GM18951 (cell line): ENCODE data around the gene SBF2.
"Not testable (repeated sequence)": the region's sequence is repeated elsewhere in the genome, so short reads cannot be mapped to it uniquely, and the experiment has no call there.

Experiments
- POLR2A ChIP-seq: IDR thresholded peaks from 4 replicates; pipeline ENCODE4 v1.6.1; 2011; ENCODE audit warnings: mild to moderate bottlenecking; ENCODE audit not compliant: insufficient read length, insufficient read depth; ENCODE audit errors: extremely low read depth
- in situ Hi-C: fragments of 300-500 bp; cut with MboI; formaldehyde crosslinking; loops from one replicate; pipeline ENCODE4 v1.12.0; 2022; ENCODE audit warnings: low sequenced_read_pairs, mixed read lengths, inconsistent platforms; ENCODE audit not compliant: unreplicated experiment

The SBF2 gene

DNA sequence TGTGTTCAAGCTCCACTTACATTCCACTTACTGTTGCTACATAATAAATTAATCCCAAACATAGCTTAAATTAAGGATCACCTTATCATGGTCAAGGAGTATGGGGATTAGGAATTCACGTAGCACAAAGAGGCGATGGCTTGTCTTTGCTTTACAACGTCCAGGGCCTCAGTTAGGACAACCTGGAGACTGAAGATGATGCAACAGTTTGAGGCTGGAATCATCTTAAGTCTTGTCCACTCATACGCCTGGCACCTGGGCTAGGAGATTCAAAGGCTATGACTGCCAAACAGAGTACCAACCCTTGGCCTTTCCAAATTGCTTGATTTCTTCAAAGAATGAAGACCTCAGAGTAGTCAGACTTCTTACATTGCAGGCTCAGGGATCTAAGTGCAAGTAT, 149.1 kb downstream of the SBF2 start:
- no peak for TF ChIP-seq POLR2A
- in situ Hi-C loops: no loop called here

DNA sequence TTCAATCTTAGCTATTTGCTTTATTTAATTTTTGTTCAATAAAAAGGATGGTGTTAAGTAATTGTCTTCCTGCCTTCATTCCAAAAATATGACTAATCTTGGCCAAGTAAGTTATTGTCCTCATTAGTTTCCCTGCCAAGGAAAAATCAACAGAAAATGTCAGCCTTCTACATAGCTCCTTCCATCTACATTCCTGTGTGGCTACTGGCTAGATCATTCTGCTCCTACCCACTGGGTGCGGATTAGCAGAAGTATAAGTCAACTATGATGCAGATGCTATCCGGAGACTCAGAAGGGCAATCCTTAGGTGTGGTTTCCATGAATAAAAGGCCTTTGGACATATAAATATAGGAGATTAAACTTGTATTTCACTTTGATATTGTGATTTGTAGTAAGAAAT, 154.4 kb downstream of the SBF2 start:
- in situ Hi-C loops: no loop called here
- TF ChIP-seq POLR2A: no peak

DNA sequence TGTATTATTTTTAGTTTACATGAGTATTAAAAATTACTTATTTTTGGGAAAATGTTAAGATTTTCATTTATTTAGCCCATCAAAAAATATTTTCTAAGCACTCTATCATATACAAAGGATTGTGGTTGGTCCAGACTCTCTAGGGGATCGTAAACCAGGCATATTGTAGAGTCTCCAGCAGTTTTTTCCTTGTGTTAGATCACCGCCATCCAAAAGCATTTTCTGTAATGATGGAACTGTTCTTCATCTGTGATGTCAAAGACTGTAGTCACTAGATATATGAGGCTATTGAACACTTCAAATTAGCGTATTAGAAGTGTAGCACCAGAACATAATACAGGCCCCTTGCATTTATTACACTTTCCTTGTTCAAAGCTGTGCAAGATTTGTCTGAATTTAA, 154.9 kb downstream of the SBF2 start:
- no peak for TF ChIP-seq POLR2A
- in situ Hi-C loops: no loop called here

DNA sequence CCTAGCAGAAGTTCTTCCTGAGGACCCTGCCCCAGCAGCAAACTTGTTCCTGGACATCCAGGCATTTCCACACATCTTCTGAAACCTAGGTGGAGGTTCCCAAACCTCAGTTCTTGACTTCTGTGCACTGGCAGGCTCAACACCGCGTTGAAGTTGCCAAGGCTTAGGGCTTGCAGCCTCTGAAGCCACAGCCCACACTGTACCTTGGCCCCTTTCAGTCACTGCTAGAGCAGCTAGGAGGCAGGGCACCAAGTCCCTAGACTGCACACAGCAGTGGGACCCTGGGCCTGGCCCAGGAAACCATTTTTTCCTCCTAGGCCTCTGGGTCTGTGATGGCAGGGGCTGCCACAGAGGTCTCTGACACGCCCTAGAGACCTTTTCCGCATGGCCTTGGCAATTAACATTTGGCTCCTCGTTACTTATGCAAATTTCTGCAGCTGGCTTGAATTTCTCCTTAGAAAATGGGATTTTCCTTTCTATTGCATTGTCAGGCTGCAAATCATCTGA, 159.0 kb downstream of the SBF2 start:
- in situ Hi-C loops: no loop called here
- TF ChIP-seq POLR2A: no peak

DNA sequence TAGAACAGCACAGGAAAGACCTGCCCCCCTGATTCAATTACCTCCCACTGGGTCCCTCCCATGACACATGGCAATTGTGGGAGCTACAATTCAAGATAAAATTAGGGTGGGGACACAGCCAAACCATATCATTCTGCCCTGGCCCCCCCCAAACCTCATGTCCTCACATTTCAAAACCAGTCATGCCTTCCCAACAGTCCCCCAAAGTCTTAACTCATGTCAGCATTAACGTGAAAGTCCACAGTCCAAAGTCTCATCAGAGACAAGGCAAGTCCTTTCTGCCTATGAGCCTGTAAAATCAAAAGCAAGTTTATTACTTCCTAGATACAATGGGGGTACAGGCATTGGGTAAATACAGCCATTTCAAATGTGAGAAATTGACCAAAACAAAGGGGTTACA, 159.8 kb downstream of the SBF2 start:
- in situ Hi-C loops: not testable (repeated sequence)

DNA sequence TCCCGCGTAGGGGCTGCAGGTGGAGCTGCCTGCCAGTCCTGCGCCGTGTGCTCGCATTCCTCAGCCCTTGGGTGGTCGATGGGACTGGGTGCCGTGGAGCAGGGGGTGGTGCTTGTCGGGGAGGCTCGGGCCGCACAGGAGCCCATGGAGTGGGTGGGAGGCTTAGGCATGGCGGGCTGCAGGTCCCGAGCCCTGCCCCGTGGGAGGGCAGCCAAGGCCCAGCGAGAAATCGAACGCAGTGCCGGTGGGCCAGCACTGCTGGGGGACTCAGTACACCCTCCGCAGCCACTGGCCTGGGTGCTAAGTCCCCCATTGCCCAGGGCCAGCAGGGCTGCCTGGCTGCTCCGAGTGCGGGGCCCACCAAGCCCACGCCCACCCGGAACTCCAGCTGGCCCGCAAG, 160.8 kb downstream of the SBF2 start:
- in situ Hi-C loops: not testable (repeated sequence)

DNA sequence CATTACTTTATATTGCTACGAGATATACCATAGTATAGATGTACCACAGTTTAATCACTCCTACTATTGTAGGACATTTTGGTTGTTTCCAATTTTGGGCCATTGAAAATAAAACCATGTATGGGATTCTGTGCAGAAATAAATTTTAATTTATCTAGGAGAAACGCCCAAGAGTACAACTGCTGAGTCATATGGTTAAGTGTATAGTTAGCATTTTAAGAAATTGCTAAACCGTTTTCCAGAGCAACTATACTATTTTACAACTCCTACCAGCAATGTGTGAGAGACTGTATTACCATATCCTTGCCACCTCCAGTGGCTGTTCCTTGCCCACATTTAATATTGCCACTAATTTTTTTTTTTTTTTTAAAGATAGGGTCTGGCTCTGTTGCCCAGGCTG, 163.1 kb downstream of the SBF2 start:
- in situ Hi-C loops: no loop called here

DNA sequence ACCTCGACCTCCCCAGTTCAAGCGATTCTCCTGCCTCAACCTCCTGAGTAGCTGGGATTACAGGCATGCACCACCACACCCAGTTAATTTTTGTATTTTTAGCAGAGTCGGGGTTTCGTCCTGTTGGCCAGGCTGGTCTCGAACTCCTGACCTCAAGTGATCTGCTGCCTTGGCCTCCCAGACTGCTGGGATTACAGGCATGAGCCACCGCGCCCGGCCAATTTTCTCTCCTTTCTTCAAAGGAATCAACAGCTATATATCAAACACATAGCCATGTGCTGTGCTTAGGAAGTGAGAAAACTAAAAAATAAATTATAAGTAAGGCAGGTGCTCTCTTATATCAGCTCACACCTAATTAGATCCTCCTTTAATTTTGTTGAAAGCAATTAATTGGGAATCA, 164.8 kb downstream of the SBF2 start:
- in situ Hi-C loops: not testable (repeated sequence)

More for the DNA sequence above, 163.1 kb downstream of the SBF2 start:
- no peak for TF ChIP-seq POLR2A

DNA sequence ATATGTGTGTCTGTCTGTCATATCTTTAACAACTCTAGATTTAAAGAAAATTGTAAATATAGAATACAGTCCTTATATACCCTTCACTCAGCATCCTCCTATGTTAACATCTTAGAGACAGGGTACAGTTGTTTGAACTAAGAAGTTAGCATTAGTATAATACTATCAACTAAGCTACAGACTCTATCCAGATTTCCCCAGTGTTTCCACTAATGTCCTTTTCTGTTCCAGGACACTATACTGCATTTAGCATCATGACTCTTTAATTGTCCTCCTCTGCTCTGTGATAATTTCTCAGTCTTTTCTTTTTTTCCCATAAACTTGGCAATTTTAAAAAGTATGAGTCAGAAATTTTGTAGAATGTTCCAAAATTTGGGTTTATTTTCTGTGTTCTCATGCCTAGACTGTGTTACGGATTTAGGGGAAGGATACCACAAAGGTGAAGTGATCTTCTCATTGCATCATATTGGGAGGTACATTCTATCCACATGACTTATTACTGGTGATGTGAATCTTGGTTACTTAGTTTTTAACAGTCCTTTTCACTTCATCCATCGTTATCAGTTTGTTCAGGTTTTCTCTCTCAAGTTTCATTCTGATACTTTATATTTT, 168.4 kb downstream of the SBF2 start:
- in situ Hi-C loops: no loop called here
- TF ChIP-seq POLR2A: no peak

DNA sequence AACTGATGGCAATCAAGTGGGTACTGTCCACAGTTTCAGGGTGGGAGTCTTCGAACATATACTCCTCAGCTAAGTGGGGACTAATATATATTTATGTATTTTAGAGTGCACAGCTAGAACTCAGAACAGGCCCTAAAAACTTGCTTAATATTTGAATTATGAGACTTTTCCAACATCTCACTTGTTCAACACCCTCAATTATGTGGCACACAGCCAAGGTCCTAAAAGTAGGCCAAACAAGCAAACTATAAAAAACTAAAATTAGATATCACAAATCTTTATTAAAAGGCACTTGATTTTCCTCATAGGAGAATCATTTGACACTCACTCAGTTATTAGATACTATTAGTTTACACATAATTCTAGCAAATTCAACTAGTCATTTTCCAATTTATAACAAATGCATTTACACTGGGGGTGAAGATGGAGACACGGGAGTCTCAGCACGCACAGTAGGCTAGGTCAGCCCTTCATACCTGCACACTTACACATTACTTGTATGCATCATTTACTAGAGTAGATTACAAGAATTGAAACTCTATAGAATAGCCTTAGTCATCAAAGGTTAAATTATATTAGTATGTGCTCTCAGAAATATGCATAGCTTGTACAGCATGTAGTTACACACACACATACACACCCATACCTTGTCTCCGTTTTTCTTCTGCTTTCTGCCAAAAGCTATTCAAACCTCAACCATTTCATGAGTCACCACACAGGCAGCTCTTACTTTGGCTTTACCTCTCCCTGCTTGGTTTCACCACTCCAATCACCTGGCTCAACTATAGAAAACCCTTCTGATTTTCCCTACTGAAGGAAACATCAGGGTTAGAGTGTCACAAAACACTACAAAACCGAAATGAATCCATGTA, 171.5 kb downstream of the SBF2 start:
- in situ Hi-C loops: no loop called here
- TF ChIP-seq POLR2A: no peak

DNA sequence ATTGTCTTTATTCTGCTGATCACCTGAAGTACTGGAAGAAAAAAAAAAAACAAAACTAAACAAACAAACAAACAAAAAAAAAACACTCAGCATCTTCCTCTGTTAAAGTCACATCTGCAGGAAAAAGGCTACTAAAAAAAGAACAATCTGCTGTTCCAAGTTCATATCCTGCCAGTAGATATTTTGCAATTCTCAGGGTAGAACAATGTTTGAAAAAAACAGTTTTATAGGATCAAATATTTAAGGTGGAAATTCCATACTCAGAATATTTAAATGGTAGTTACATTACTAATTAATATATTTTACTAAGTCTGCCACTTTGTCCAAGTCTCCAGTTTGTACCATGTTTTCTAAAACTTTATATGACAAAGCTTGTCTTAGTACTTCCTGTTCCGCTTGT, 175.2 kb downstream of the SBF2 start:
- in situ Hi-C loops: no loop called here
- TF ChIP-seq POLR2A: no peak

DNA sequence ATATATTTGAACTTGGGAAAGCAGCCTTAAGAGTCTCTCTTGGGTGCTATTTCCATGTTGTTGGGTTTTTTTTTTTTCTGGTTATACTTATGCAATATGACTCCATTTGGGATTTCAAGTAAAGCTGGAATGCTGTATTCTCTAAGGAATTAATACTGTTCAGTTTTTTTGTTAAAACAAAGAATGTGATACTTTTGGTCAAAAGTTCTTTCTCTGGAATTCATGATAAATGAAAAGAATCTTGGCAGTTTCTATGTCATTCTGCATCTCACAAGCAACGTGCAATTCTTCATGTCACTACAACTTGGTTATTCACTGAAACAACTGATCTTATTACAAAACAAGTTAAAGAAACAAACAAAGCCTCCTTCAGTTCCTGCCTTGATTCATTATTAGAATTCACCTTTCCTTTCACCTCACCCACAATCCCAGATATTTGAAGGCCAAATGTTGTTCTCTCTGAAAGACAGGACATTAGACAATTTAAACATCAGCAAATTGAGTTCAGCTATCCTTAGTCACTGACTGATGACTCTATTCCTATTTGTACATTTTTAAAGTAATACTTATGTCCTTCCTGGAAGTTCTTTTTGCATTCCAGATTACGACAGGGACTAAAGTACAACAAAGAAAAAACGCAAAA, 176.2 kb downstream of the SBF2 start:
- in situ Hi-C loops: no loop called here
- TF ChIP-seq POLR2A: no peak

DNA sequence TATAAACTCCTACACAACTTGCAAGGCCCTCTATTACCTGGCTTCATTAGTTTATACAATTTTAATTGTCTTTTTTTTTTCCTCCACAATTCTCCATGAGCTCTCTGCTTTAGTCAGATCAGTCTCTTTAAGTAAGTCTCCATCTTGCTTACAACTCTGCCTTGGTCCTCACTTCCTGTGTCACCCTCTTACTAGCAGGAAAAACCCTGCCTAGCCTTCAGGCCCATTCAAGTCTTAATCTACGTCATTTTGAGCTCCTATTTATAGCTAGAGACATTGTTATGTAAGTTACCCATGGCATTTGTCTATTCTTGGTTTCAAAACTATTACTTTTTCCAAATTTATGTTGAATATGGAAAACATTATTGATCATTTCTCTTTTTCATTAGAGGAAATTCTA, 177.4 kb downstream of the SBF2 start:
- in situ Hi-C loops: no loop called here
- no peak for TF ChIP-seq POLR2A
